Measurements from ENCODE around the gene ACTN1. TPM values are rescaled to one million over a fixed set of nuclear protein-coding genes. Genes with fewer than 3 reads are reported as not detected.

Gene ACTN1
- total and polyA plus RNA-seq, 2 of the 8 experiments (the other 6 are each of a cell fraction or from before 2014, with no cell fraction given), result 236 to 262 TPM

GRCh38 chr14:68911594-68912227 lies 67.4 kb downstream of the ACTN1 start (continued):
- no peak for TF ChIP-seq FOSL1 (IDR thresholded peaks at IDR 0.05; ENCODE audit: insufficient read depth, low read depth, low read length)
- TF ChIP-seq NANOG (IDR thresholded peaks at IDR 0.05; ENCODE audit: insufficient read depth, low read depth, low read length, poor library complexity, severe bottlenecking), result peak; percentile 65
- TF ChIP-seq POU5F1 (IDR thresholded peaks at IDR 0.05; ENCODE audit: low read depth, low read length), result no peak
- TF ChIP-seq EZH2 (IDR thresholded peaks at IDR 0.05; ENCODE audit: low read depth, low read length, severe bottlenecking), result no peak
- TF ChIP-seq RAD21 (IDR thresholded peaks at IDR 0.05 in 1 of 2, conservative IDR thresholded peaks at IDR 0.05 in 1 of 2; ENCODE audit: low read depth in 2 of 2, low read length in 2 of 2), result peak; percentile 96 to 98
- TF ChIP-seq ATF3 (IDR thresholded peaks at IDR 0.05; ENCODE audit: insufficient read depth, low read depth, low read length), result 0 out of 2 replicates have a peak, but pooled peaks have one; percentile 28
- TF ChIP-seq KDM4A (IDR thresholded peaks at IDR 0.05; ENCODE audit: low read depth, low read length, severe bottlenecking), result no peak

All from H1 (cell line).